Daoy (cell line): ENCODE results near the gene EFHC1. TPM values are rescaled to one million over a fixed set of nuclear protein-coding genes. Genes with fewer than 3 reads are reported as not detected.
A peak's percentile ranks its signal among the peaks of the same experiment; 100 is the strongest.
"Not testable (repeated sequence)": the region's sequence is repeated elsewhere in the genome, so short reads cannot be mapped to it uniquely, and the experiment has no call there.

Experiments used
- DNase-seq: peaks from one replicate; pipeline ENCODE4 v3.0.0-alpha.2; 2015; ENCODE audit warnings: low read depth
- total RNA-seq: library from RNA; depleted of rRNA; stranded (reverse); fragments of >200 nt; shearing (Covaris generic); gene quantifications from 2 replicates; pipeline ENCODE4 v1.2.3, GENCODE V29; 2014

EFHC1 gene
- total RNA-seq, 1 experiment from 2014 or later = 20.4 TPM

DNA sequence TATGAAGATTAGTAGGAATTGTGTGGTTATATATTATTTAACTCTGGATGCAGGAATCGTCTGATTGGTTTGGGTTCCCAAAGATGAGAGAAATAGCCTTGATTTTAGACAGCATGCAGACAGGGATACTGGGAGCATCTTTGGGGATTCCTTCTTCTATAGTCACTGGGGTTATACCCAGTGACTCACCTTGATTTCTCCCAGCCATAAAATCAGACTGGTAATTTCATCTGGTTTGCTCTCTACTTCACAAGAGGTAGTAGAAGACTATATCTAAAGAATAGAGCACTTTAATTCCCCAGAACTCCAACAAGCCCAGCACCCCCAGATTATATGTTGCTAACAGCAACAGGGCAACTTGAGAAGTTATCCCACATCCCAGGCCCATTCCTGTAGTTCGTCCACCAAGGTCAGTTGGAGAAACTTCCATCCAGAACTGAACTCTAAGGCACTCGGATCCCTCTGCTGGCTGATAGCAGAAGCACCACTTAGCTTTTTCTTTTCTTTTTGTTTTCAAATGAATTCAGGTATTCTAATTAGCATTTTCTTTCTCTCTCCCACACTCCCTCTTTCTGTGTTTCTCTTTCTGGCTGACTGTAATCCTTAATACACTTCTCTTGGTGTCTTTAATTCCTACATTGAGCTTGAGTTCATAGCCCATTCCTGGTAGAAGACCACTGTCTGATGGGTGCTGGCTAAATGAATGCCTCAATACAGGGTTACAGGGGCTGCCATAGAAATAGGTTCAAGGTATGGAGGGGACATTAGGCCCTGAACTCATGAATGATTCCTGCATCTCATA, 20.4 kb upstream of the EFHC1 start:
- DNase-seq = peak; percentile 67

DNA sequence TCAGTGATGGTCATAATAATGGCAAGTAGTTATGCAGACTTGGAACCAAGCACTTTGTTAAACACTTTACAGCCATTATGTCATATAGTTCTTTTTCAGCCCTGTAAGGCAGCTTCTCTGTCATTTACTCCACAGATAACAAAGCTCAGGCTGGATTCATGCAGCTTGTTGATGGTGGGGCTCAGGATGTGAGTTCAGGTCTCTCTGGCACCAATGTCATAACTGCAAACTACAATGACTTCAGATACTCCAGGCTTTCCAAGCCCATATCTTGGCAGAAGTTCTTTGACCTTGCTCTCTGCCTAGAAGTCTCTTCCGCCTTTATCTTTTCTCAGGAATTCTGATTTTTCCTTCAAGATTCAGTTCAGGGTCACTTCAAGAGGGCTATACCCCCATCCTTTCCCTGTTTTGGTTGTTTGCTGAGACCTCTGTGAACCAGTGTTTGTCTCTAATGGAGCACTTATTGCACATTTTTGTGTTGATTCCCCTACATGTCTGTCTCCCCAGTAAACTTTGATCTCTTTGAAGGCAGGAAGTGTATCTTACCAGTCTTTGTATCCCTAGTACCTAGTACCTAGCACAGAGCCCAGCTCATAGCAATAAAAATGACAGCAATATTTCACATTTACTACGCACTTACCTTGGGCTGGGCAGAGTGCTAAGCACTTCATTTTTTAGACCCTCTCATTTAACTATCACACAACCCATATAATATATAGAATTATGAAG, 19.7 kb upstream of the EFHC1 start:
- no peak for DNase-seq

DNA sequence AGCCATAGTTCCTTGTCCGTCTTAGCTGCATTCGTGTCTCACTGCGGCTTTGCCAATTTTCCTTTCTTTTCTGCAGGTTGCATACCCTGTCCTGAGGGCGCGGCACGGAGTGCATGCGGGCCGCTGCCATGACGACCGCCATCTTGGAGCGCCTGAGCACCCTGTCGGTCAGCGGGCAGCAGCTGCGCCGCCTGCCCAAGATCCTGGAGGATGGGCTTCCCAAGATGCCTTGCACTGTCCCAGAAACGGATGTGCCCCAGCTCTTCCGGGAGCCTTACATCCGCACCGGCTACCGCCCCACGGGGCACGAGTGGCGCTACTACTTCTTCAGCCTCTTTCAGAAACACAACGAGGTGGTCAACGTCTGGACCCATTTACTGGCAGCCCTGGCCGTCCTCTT, 17.1 kb upstream of the EFHC1 start:
- DNase-seq = no peak

DNA sequence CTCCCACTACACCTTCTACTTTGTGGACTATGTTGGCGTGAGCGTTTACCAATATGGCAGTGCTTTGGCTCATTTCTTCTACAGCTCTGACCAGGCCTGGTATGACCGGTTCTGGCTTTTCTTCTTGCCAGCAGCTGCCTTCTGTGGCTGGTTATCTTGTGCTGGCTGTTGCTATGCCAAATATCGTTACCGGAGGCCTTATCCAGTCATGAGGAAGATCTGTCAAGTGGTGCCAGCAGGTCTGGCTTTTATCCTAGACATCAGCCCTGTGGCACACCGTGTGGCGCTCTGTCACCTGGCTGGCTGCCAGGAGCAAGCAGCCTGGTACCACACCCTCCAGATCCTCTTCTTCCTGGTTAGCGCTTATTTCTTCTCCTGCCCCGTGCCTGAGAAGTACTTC, 16.5 kb upstream of the EFHC1 start:
- peak; percentile 30 for DNase-seq

DNA sequence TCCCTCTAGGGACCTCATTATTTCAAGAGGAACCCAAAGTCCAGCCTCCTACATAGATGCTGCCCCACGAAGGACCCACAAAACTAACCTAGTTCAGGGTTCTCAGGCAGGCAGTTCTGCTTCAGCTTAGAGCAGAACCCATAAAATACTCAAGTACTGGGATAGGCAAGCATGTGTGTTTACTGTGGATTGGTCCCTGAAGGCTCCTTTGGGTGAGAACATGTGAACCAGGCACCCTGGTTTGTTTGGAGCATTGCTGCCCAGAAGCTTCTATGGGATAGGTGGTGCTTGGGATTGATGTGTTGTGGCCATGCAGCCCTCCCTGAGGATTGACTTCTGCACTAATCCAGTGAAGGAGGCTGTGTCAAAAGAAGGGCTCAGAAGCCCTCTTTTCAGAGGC, 14.9 kb upstream of the EFHC1 start:
- DNase-seq = no peak

DNA sequence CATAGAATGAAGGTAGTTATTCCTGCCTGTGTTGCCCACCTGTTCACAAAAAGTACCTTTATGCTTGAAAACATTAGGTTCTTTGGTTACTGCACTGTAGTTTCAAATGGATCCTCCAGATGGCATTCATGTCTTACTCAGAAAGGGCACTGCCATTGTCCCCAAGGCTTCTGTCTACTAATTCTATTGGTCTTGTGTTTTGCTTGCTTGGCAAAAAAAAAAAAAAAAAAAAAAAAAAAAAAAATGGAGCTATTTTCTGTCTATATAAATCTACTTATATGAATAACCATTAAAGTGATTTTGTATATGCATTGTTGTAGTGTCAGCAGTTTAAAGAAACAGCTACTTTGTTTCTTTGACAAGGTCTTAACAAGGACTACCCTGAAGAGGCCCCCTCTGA, 12.7 kb upstream of the EFHC1 start:
- DNase-seq = peak; percentile 46

DNA sequence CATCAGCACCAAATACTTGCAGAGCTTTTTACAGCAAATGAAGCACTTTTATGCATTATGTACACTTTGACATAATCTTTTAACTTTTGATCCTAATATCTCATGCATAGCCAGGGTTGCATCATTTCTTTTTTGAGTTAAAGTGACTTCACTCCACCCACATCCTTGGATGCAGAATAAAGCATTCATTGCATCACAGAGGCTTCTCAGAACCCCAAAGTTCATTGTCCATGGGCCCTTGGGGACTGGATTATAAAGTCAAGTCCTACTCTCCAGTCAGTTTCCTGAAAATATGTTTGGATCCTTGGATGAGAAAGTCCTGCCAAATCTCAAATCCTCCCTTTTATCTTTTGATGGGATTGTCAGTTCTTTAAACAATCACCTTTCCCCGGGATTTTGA, 10.6 kb upstream of the EFHC1 start:
- no peak for DNase-seq

DNA sequence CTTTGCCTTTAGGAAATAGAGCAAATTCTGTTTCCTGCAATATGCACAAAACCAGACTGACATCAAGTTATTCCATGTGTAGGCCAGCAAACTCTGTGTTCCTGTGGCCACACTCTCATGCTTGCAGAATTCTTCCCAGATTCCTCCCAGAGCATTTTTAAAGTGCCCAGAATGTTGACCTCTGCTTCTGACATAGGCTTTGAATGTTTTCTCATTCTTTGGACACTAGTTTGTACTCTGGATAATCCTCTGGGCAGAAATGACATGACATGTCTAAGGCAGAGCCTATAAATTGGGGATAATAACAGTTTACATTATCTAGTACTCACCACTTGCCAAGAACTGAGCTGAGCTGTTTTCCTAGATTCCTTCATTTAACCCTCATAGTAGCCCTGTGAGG, 9.2 kb upstream of the EFHC1 start:
- DNase-seq = no peak

DNA sequence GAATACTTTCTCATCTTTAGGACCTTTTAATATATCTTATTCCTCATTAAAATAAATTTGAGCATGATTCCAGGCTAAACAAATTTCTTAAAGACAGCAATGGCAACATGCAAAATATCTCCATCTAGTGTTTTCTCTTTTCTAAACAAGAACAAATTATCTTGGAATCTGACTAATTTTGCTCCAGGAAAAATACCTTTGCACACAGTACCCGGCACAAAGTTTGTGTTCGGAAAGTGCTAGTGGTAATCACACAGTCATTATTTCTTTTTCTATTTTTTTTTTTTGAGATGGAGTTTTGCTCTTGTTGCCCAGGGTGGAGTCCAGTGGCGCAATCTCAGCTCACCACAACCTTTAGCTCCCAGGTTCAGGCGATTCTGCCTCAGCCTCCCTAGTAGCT, 8.2 kb upstream of the EFHC1 start:
- no peak for DNase-seq

DNA sequence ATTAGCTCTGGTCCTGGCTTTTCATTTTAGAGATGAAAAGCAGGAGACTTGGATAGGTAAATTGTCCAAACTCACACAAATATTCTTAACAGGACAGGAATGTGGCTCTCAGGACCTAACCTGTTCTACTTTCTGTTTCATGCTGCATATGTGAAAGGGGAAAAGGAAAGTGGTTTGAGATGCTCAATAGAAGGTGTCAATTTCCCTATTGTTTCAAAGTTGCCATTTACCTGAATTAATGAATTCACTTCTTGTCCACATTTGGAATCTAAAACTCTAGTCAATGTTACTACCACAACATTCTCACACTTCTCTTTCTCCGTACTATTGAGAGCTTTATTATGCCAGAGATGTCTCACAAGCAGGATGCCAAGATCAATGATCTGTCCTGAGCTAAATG, 4.8 kb upstream of the EFHC1 start:
- DNase-seq = no peak

DNA sequence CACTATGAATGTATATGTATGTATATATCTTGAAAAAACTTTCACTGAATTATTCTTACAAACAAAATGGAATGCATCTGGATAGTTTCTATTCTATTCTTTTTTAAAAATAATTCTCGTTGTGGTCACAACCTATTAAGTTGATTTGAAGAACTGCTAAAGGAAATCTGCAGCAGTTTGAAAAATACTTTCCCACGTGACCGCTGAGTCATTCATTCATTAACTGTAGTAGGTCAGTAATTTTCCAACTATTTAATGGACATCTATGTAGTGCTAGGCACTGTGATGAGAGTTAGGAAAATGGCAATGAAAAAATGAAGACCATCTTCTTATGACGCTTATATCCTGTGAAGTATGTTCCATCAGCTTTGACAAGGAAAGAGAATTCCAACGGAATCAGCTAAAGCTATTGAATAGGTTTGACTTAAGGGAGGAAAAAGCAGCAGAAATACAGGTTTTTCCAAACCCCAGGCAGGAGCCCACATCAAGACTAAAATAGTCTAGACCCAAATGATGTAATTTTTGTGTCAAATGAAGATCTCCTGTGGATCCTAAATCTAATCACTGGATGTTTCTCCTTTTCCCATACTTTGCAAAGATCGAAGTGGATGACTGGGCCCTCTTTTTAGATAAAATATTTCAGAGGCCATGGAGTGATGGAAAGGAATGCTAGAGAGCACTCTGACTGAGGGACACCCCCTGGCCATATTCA, 4.1 kb upstream of the EFHC1 start:
- DNase-seq = peak; percentile 33

DNA sequence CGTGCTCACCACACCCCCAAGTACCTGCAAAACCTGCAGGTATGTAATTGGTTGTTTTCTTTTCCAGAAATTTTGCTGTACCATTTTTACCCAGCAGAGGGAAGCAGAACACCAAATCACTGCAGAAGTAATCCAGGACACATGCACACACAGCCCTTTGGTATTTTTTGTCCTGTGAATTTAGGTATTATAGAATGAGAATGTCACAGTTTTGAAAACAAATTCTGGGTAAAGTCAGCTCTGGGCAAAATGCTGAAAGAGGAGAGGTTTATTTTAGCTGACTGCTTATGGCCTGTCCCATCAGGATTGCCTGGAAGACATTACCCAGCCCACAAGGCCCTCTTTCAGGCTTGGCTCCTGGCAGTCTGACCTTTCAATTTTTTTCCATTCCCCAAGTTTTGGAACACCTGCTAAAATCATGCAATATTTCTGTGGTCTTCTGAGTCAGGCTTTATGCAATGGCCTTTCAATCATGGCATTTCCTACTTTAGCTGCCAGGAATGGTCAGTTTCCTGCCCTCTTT, 3.5 kb upstream of the EFHC1 start:
- DNase-seq = peak; percentile 59

DNA sequence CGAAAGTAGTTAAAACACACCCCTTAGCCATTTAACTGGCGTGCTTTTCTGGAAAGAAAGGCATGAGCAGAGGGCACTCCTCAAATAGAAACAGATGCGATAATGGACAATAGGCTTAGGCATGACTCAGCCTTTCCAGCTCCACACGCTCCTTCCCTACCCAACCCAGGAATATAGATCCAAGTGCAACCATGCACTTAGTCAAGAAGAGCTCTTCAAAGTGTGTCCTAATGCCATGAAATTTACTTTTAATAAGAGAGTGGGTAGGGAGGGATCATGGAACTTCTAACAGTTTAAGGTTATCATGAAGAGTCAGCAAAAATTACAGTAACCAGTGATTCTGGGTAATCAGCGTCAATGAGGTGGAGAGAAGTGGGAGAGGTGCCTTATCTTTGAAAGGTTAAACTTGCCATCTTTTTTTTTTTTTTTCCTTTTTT, 2.4 kb upstream of the EFHC1 start:
- DNase-seq = peak; percentile 81

DNA sequence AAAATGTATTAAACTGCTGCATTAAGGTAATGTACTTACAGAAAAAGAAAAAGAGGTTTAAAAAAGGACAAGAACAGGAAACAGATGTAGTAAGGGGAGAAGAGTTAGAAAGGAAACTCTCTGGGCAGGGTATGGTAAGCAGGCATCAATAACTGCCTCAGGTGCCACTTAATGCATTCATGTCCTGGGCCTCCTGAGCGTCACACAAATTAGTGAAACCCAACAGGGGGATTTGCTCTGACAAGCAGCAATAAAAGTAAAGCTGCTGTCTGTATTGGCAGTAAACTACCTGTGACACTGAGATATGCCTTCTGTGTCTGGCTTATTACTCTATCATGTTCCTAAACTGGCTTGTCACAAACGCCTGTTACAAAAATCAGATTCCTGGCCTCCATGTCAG, 1.5 kb upstream of the EFHC1 start:
- DNase-seq = no peak

DNA sequence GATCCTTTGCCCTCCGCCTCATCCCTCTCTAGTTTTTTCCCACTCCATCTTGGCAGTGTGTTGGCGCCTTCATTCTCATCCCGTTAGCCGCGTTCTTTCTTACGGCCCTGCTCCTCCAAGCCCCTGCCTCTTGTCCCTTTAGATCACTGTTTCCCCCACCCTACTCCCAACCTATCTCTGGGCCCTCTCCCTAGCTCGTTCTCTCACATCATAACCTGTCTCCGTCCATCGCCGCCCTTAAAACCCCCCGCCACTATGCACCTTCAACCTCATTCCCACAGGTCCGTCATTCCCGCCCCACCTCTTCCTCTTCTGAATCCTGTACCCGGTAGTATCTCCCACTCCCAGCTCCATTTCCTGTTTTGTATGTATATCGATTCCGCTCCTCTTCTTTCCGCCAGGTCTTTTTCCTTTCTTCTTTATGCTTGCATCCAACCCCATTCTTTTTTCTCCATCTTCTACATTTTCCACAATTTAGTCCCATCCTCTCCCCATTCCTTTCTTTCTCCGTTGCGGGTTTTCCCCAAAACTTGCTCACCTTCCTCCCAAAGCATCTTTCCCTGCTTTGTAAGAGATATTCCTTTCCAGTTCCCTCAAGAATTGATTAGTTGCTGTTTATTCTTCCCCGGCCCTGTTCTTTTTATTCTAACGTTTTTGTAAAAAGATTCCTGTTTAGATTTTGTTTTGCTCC, 671 bp downstream of the EFHC1 start:
- DNase-seq = peak; percentile 81

DNA sequence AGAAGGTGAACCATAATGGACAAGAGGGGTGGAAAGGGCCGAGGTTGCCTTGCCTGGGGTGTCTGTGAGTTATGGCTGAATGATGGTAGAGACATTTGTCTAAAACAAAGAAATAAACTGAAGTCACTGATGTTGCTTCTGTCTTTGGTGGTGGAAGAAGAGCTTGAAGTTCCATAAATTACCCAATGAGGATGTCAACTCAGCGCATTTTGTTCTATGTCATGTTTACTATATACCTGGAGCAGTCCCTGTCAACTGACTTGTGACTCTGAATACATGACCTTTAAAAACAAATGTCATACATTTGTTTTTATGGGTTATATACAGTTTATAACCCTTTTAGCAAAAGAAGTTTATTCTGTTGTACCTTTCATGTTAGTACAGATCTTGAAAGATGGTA, 2.0 kb downstream of the EFHC1 start:
- DNase-seq = no peak

DNA sequence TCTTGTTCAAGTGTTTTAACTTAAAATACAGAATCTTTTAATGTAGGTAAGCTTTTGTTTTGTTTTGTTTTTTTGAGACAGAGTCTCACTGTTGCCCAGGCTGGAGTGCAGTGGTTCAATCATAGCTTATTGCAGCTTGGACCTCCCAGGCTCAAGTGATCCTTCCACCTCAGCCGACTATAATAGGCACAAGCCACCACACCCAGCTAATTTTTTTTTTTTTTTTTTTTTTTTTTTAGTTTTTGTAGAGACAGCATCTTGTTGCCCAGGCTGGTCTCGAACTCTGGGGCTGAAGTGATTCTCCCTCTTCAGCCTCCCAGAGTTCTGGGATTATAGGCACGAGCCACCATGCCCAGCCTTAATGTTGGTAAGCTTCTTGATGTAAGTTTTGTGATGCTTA, 3.3 kb downstream of the EFHC1 start:
- DNase-seq = peak; percentile 23

DNA sequence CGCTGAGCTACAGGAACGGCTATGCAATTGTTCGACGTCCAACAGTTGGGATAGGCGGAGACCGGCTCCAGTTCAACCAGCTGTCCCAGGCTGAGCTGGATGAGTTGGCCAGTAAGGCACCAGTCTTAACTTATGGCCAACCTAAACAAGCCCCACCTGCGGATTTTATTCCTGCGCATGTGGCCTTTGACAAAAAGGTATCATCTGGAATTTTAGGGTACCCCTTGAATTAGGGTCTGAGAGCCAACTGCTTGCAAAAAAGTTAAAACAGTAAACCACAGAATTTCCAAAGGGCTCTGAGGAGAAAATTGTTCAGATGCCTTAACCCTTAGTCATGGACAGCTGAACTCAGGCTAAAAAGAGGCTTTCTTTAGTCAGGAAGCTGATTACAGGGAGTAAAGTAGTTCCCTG, 3.8 kb downstream of the EFHC1 start:
- DNase-seq = peak; percentile 83

DNA sequence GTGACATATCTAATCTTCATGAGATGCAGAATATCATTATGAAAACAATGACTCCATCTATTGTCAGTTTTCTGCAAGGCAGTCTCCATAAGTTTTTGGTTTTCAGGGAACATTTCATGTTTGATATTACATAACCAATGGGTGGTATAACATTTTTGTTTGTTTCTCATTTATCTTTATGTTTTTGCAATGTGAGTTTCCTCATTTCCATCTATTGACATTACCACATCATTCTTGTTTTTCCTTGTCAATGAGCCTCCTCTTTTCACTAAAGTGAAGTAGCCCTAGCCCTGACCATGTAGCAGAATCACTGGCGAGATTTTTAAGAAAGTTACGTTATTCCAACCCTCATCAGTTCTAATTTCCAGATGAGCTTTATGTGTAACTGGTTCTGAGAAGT, 4.4 kb downstream of the EFHC1 start:
- DNase-seq = no peak

DNA sequence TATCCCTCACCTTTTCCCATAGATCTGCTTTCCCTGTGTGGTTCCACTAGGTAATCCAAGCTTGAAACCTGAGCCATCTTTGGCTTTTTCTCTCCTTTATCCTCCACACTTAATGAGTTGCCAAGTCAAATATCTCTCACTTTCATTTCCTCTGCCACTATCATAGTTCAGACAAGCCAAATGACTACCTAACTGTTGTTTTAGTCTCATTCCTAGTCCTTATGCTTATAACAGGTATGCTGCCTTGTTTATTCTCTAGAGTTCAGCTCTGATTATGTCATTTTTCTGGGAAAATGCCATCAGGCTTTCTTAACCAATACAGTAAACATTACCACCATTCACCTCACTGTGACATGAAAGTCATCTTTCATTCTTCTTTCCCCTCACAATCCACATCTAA, 6.5 kb downstream of the EFHC1 start:
- DNase-seq = no peak

DNA sequence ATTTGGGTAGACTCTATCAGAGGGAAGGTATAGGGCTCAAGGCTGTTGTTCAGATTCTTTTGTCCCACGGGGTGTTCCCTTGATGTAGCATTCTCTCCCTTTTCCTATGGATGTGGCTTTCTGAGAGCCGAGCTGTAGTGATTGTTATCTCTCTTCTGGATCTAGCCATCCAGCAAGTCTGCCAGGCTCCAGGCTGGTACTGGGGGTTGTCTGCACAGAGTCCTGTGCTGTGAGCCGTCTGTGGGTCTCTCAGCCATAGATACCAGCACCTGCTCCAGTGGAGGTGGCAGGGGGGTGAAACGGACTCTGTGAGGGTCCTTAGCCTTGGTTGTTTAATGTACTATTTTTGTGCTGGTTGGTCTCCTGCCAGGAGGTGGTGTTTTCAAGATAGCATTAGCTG, 13.2 kb downstream of the EFHC1 start:
- not testable (repeated sequence) for DNase-seq

DNA sequence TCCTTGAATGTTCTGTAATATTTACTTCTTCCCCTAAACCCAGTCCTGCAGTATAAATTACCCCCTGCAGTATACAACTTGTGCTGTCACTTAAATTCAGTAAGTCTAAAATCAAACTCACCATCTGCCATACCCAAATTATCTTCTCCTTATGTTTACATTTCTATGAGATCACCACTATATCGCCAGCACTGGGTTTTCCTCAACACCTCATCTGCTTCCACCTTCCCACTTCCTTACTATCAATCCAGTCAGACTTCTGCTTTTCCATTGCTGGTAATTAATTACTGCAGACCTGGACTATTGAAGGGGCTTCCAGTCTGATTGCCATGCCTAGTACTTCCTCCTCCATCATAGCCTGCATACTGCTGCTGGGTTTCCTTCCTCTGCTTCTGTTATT, 15.2 kb downstream of the EFHC1 start:
- no peak for DNase-seq
